Smooth muscle cell (in vitro differentiated cells): Measurements from ENCODE around the gene NPAS3. TPM values are rescaled to one million over a fixed set of nuclear protein-coding genes. Genes with fewer than 3 reads are reported as not detected.
A peak's percentile ranks its signal among the peaks of the same experiment; 100 is the strongest.

Experiments used
- DNase-seq: peaks from one replicate; lab custom pipeline; 2025; ENCODE audit not compliant: unreplicated experiment; lab: John Stamatoyannopoulos, UW
- H2AFZ ChIP-seq: fragments of 200-600 bp; sonication (generic); 2 replicates; pipeline ENCODE4 v1.6.0; 2016; ENCODE audit warnings: antibody characterized with exemption, low read depth, mild to moderate bottlenecking
- H3F3A ChIP-seq: fragments of 200-600 bp; sonication (generic); 2 replicates; pipeline ENCODE4 v1.6.0; 2017; ENCODE audit warnings: antibody characterized with exemption, low read depth
- H3K27ac ChIP-seq: fragments of 200-600 bp; sonication (generic); 2 replicates; pipeline ENCODE4 v1.5.1; 2016; ENCODE audit warnings: low read depth, mild to moderate bottlenecking
- H3K27me3 ChIP-seq: fragments of 200-600 bp; sonication (generic); 2 replicates; pipeline ENCODE4 v1.6.1; 2016; ENCODE audit warnings: low read depth, mild to moderate bottlenecking
- H3K36me3 ChIP-seq: fragments of 200-600 bp; sonication (generic); 2 replicates; pipeline ENCODE4 v1.5.1; 2016; ENCODE audit warnings: low read depth
- H3K4me1 ChIP-seq: fragments of 200-600 bp; sonication (generic); 2 replicates; pipeline ENCODE4 v1.5.1; 2016; ENCODE audit warnings: low read depth
- H3K4me2 ChIP-seq: fragments of 200-600 bp; sonication (generic); 2 replicates; pipeline ENCODE4 v1.6.0; 2016; ENCODE audit warnings: mild to moderate bottlenecking
- H3K4me3 ChIP-seq: fragments of 200-600 bp; sonication (generic); 2 replicates; pipeline ENCODE4 v1.5.1; 2016; ENCODE audit warnings: mild to moderate bottlenecking
- H3K79me2 ChIP-seq: fragments of 200-600 bp; sonication (generic); 2 replicates; pipeline ENCODE4 v1.6.0; 2016; ENCODE audit warnings: low read depth, mild to moderate bottlenecking
- H3K9ac ChIP-seq: fragments of 200-600 bp; sonication (generic); 2 replicates; pipeline ENCODE4 v1.6.0; 2016; ENCODE audit warnings: low read depth
- H3K9me3 ChIP-seq: fragments of 200-600 bp; sonication (generic); replicated peaks from 2 replicates; pipeline ENCODE4 v1.5.1; 2016; ENCODE audit warnings: low read depth
- H4K20me1 ChIP-seq: fragments of 200-600 bp; sonication (generic); 2 replicates; pipeline ENCODE4 v1.6.0; 2016; ENCODE audit warnings: low read depth
- WGBS: methylation state at CpG from one replicate; pipeline ENCODE4 v1.1.7; 2016; ENCODE audit warnings: low lambda C conversion rate; 5-methylcytosine and 5-hydroxymethylcytosine counted together
- polyA plus RNA-seq: library from polyadenylated mRNA; unstranded; fragments of >200 nt; fragmentation: Nextera tagmentation; extraction: Ambion mirVana; gene quantifications from 2 replicates; pipeline ENCODE4 v1.2.1, GENCODE V29; 2016
- total RNA-seq: library from RNA; depleted of rRNA; stranded (reverse); fragments of >200 nt; gene quantifications from 2 replicates; pipeline ENCODE4 v1.2.3, GENCODE V29; 2014
- TF ChIP-seq, protein P1 (sequence below): fragments of 200-600 bp; sonication (generic); IDR thresholded peaks from 2 replicates; pipeline ENCODE4 v1.5.1; 2017; ENCODE audit warnings: borderline replicate concordance, mild to moderate bottlenecking, antibody characterized with exemption; ENCODE audit not compliant: insufficient read depth, poor library complexity, severe bottlenecking

Gene NPAS3
- total and polyA plus RNA-seq, 2 experiments from 2014 or later, result 0.79 to 2.0 TPM

DNA sequence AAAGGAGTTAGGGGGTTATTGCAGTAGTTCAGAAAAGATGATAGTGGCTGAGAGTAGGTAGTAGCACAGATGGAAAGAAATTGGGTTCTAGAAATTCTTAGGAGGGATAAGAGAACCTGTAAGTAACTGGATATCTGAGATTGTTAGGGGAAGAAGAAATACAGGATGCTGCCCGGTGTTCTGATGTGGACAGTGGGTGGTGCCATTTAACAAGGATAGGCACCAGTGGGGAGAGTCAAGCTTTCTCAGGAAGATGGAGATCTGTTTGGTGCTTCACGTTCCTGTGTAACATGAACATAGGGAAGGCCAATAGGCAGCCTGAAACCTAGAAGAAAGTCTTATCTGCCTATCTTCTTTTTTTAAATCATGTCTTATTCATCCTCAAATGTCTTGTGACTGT is 245.9 kb downstream of the NPAS3 start:
- no peaks in the 10 kb centered on the region for H3K27me3 ChIP-seq
- no peaks in the 10 kb centered on the region for H3K36me3 ChIP-seq
- DNase-seq, result no peak
- no peaks in the 10 kb centered on the region for H3K4me1 ChIP-seq
- WGBS, result 72% methylated on average over 2 of the region's 2 CpGs
- H4K20me1 ChIP-seq, result no peaks in the 10 kb centered on the region
- H3K9ac ChIP-seq, result no peak overlapping the region
- H3K9me3 ChIP-seq, result no peaks in the 10 kb centered on the region
- H3F3A ChIP-seq, result no peaks in the 10 kb centered on the region
- no peaks in the 10 kb centered on the region for H3K79me2 ChIP-seq
- H3K27ac ChIP-seq, result no peak overlapping the region
- no peak overlapping the region for H3K4me2 ChIP-seq
- TF ChIP-seq, protein P1, sequence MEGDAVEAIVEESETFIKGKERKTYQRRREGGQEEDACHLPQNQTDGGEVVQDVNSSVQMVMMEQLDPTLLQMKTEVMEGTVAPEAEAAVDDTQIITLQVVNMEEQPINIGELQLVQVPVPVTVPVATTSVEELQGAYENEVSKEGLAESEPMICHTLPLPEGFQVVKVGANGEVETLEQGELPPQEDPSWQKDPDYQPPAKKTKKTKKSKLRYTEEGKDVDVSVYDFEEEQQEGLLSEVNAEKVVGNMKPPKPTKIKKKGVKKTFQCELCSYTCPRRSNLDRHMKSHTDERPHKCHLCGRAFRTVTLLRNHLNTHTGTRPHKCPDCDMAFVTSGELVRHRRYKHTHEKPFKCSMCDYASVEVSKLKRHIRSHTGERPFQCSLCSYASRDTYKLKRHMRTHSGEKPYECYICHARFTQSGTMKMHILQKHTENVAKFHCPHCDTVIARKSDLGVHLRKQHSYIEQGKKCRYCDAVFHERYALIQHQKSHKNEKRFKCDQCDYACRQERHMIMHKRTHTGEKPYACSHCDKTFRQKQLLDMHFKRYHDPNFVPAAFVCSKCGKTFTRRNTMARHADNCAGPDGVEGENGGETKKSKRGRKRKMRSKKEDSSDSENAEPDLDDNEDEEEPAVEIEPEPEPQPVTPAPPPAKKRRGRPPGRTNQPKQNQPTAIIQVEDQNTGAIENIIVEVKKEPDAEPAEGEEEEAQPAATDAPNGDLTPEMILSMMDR, result peak; percentile 14
- no peak overlapping the region for H2AFZ ChIP-seq
- no peak overlapping the region for H3K4me3 ChIP-seq

GRCh38 chr14:33186656-33187055 is 248.0 kb downstream of the NPAS3 start:
- no peak for DNase-seq
- H3K4me3 ChIP-seq, result no peak overlapping the region

DNA sequence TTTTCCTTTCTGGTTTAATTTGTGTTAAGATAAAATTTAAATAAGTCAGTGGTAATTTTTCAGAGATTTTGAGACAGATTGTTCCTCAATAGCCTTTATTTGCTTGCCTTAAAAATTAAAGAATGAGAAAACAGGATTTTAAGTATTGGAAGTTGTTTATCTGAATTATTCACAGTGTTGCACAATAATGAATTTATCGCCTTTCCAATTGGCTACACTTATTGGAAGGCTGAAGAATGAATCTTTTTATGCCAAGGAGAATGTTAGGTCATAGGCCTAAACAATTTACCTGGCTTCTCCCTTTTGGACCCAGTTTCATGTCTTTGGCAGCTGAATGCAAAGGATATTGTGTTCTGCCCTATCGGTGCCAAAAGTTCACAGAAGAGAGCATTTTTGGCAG is 250.2 kb downstream of the NPAS3 start:
- Histone ChIP-seq H3K27me3 (no peaks in the 10 kb centered on the region), H4K20me1 (no peaks in the 10 kb centered on the region), H2AFZ (no peak overlapping the region), H3K27ac (no peak overlapping the region), H3K9me3 (no peaks in the 10 kb centered on the region), H3K79me2 (no peaks in the 10 kb centered on the region), H3K36me3 (no peaks in the 10 kb centered on the region), H3K9ac (no peak overlapping the region), H3F3A (no peaks in the 10 kb centered on the region), H3K4me2 (no peak overlapping the region), H3K4me1 (no peaks in the 10 kb centered on the region), H3K4me3 (no peak overlapping the region)
- TF ChIP-seq, protein P1, result no peak
- no peak for DNase-seq
- WGBS, result 98% methylated on average over 2 of the region's 2 CpGs

More at GRCh38 chr14:33186656-33187055, 248.0 kb downstream of the NPAS3 start:
- Histone ChIP-seq H3K27me3 (no peaks in the 10 kb centered on the region), H4K20me1 (no peaks in the 10 kb centered on the region), H3K9ac (no peak overlapping the region), H3K9me3 (no peaks in the 10 kb centered on the region), H3K36me3 (no peaks in the 10 kb centered on the region), H3K27ac (no peak overlapping the region), H3K4me1 (no peaks in the 10 kb centered on the region), H3K79me2 (no peaks in the 10 kb centered on the region), H2AFZ (no peak overlapping the region), H3F3A (no peaks in the 10 kb centered on the region), H3K4me2 (no peak overlapping the region)
- TF ChIP-seq, protein P1, result no peak

DNA sequence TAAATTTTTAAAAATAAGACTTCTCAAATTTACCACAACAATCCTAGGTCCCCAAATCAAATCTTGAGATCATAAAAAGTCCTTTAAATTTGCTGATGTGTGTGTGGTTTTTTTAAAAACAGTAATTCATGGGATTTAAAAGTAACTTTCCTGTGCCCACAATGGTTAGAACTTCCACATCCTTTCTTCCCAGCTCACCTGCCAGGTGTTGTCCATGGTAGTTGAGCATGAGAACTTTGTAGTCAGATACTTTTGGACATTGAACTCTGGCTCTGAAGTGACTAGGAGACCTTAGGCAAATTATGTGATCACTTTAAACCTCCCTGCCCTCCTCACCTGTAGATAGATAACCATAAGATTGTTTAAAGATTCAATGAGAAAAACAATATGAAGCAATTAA is 253.2 kb downstream of the NPAS3 start:
- H3K9ac ChIP-seq, result no peak overlapping the region
- TF ChIP-seq, protein P1, result no peak
- no peak for DNase-seq

More for the DNA sequence above, 253.2 kb downstream of the NPAS3 start:
- no peak overlapping the region for H2AFZ ChIP-seq
- no peaks in the 10 kb centered on the region for H3K27me3 ChIP-seq
- H3K79me2 ChIP-seq, result no peaks in the 10 kb centered on the region
- no peaks in the 10 kb centered on the region for H3K9me3 ChIP-seq
- no peaks in the 10 kb centered on the region for H4K20me1 ChIP-seq
- no peak overlapping the region for H3K4me3 ChIP-seq
- H3K4me2 ChIP-seq, result no peak overlapping the region
- H3K4me1 ChIP-seq, result no peaks in the 10 kb centered on the region
- no peaks in the 10 kb centered on the region for H3F3A ChIP-seq
- no peak overlapping the region for H3K27ac ChIP-seq
- H3K36me3 ChIP-seq, result no peaks in the 10 kb centered on the region
